ENCODE results near the gene COL7A1.

GRCh38 chr3:48518638-48519276 lies 76.4 kb downstream of the COL7A1 start:
- TF ChIP-seq POLR2AphosphoS5 (IDR thresholded peaks at IDR 0.05), result peak in 1 of 3 donors; percentile 15
- TF ChIP-seq CTCF (IDR thresholded peaks at IDR 0.05 in 8 of 11, conservative IDR thresholded peaks at IDR 0.05 in 3 of 11), result no peak
